Neural cell (in vitro differentiated cells): Measurements from ENCODE around the gene ATP8B1.

Experiments
- EP300 ChIP-seq: fragments of 450-650 bp; conservative IDR thresholded peaks from 2 replicates; pipeline ENCODE4 v1.6.1; 2014; ENCODE audit warnings: antibody characterized with exemption, mild to moderate bottlenecking, moderate library complexity; ENCODE audit not compliant: poor library complexity, severe bottlenecking
- EZH2 ChIP-seq: fragments of 200-600, 300-800 bp; shearing (Covaris generic), sonication (generic); IDR thresholded peaks from 2 replicates; pipeline ENCODE4 v1.6.1; 2014; ENCODE audit warnings: antibody characterized with exemption, low read length, borderline replicate concordance, mild to moderate bottlenecking; ENCODE audit not compliant: insufficient read depth, poor library complexity, severe bottlenecking
- MXI1 ChIP-seq: fragments of 450-650 bp; conservative IDR thresholded peaks from 2 replicates; pipeline ENCODE4 v1.6.1; 2014; ENCODE audit warnings: antibody characterized with exemption, mild to moderate bottlenecking; ENCODE audit not compliant: poor library complexity, severe bottlenecking
- POLR2AphosphoS5 ChIP-seq: IDR thresholded peaks from 2 replicates; pipeline ENCODE4 v1.6.1; 2012
- RAD21 ChIP-seq: fragments of 450-650 bp; conservative IDR thresholded peaks from 2 replicates; pipeline ENCODE4 v1.6.1; 2014; ENCODE audit warnings: antibody characterized with exemption, mild to moderate bottlenecking, moderate library complexity
- SMC3 ChIP-seq: fragments of 450-650 bp; conservative IDR thresholded peaks from 2 replicates; pipeline ENCODE4 v1.6.1; 2014; ENCODE audit warnings: antibody characterized with exemption, mild to moderate bottlenecking, moderate library complexity; ENCODE audit not compliant: poor library complexity
- TAF1 ChIP-seq: IDR thresholded peaks from 2 replicates; pipeline ENCODE4 v1.6.1; 2012; ENCODE audit warnings: low read depth
- TF ChIP-seq, protein P1 (sequence below): fragments of 450-650 bp; IDR thresholded peaks from 2 replicates; pipeline ENCODE4 v1.5.1; 2014; ENCODE audit warnings: antibody characterized with exemption, mild to moderate bottlenecking, moderate library complexity; ENCODE audit not compliant: poor library complexity, severe bottlenecking
- TF ChIP-seq, protein P2 (sequence below): IDR thresholded peaks from 2 replicates; pipeline ENCODE4 v1.6.1; 2012; ENCODE audit warnings: borderline replicate concordance

DNA sequence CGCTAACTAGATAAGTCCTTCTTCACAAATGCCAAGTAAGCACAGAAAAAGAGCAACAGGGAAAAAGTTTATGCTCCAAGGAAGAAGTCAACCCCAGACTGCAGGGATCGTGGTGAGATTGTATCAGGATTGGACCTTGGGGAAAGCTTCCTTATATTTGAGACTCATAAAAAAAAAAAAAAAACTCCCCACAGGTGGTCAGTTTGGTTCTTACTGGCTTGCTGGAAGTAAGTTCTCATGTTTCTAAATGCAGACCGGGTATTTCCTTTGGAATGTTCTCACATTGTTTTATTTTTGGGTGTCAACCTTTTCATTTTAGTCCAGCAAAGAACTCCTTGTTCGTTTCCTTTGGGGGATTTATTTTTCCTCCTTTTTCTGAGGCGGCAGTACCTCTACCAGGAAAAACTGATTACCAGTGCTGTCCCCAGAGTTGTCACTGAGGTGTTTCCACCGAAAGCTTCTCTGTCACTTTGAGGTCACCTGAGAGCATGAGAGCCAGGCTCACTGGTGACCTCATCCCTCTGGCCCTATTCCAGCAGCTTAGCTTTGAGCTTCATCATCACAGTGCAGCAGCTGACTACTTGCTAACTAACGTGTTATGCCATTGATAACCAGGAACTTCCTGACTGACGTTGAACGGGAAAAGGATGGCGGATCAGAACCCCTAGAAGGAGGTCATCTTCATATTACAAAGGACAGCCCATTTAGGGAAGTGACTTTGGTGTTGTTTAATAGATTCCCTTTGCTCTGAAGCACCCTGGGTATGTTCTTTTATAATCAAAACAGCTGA is 16.8 kb upstream of the ATP8B1 start:
- TF ChIP-seq, protein P1, sequence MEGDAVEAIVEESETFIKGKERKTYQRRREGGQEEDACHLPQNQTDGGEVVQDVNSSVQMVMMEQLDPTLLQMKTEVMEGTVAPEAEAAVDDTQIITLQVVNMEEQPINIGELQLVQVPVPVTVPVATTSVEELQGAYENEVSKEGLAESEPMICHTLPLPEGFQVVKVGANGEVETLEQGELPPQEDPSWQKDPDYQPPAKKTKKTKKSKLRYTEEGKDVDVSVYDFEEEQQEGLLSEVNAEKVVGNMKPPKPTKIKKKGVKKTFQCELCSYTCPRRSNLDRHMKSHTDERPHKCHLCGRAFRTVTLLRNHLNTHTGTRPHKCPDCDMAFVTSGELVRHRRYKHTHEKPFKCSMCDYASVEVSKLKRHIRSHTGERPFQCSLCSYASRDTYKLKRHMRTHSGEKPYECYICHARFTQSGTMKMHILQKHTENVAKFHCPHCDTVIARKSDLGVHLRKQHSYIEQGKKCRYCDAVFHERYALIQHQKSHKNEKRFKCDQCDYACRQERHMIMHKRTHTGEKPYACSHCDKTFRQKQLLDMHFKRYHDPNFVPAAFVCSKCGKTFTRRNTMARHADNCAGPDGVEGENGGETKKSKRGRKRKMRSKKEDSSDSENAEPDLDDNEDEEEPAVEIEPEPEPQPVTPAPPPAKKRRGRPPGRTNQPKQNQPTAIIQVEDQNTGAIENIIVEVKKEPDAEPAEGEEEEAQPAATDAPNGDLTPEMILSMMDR: no peak
- TF ChIP-seq, protein P2, sequence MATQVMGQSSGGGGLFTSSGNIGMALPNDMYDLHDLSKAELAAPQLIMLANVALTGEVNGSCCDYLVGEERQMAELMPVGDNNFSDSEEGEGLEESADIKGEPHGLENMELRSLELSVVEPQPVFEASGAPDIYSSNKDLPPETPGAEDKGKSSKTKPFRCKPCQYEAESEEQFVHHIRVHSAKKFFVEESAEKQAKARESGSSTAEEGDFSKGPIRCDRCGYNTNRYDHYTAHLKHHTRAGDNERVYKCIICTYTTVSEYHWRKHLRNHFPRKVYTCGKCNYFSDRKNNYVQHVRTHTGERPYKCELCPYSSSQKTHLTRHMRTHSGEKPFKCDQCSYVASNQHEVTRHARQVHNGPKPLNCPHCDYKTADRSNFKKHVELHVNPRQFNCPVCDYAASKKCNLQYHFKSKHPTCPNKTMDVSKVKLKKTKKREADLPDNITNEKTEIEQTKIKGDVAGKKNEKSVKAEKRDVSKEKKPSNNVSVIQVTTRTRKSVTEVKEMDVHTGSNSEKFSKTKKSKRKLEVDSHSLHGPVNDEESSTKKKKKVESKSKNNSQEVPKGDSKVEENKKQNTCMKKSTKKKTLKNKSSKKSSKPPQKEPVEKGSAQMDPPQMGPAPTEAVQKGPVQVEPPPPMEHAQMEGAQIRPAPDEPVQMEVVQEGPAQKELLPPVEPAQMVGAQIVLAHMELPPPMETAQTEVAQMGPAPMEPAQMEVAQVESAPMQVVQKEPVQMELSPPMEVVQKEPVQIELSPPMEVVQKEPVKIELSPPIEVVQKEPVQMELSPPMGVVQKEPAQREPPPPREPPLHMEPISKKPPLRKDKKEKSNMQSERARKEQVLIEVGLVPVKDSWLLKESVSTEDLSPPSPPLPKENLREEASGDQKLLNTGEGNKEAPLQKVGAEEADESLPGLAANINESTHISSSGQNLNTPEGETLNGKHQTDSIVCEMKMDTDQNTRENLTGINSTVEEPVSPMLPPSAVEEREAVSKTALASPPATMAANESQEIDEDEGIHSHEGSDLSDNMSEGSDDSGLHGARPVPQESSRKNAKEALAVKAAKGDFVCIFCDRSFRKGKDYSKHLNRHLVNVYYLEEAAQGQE: no peak
- TF ChIP-seq EP300 (no peak), POLR2AphosphoS5 (no peak), TAF1 (no peak), RAD21 (no peak), MXI1 (no peak), EZH2 (no peak), SMC3 (no peak)
